Nephron progenitor cell (in vitro differentiated cells): Measurements from ENCODE around the gene HSPH1.

Source experiments
- DNase-seq: peaks from one replicate; pipeline ENCODE4 v3.0.0; 2021
- H3K27ac Mint-ChIP-seq: 2 replicates; pipeline ENCODE4 v1.8.0; 2021; ENCODE audit warnings: mild to moderate bottlenecking, moderate library complexity, mixed read lengths
- H3K27me3 Mint-ChIP-seq: 2 replicates; pipeline ENCODE4 v1.8.0; 2021; ENCODE audit warnings: mild to moderate bottlenecking, low read depth, mixed read lengths; ENCODE audit not compliant: poor library complexity
- H3K36me3 Mint-ChIP-seq: 2 replicates; pipeline ENCODE4 v1.8.0; 2021; ENCODE audit warnings: low read depth, mixed read lengths
- H3K4me1 Mint-ChIP-seq: 2 replicates; pipeline ENCODE4 v1.8.0; 2021; ENCODE audit warnings: mixed read lengths
- H3K4me3 Mint-ChIP-seq: 2 replicates; pipeline ENCODE4 v1.8.0; 2021; ENCODE audit warnings: mild to moderate bottlenecking, moderate library complexity, mixed read lengths
- H3K9me3 Mint-ChIP-seq: 2 replicates; pipeline ENCODE4 v1.8.0; 2021; ENCODE audit warnings: mild to moderate bottlenecking, moderate library complexity, mixed read lengths
- TF ChIP-seq, protein P1 (sequence below): fragments of 200-600 bp; sonication (generic); IDR thresholded peaks from 2 replicates; pipeline ENCODE4 v1.5.0; 2021; ENCODE audit warnings: antibody characterized with exemption

HSPH1 gene

GRCh38 chr13:31154939-31155338 lies 6.8 kb downstream of the HSPH1 start:
- Mint-ChIP-seq H3K27me3 (no peaks in the 10 kb centered on the region), H3K4me3 (no peak overlapping the region), H3K9me3 (no peaks in the 10 kb centered on the region), H3K27ac (no peak overlapping the region), H3K4me1 (peaks cover 18% of the 10 kb centered on the region), H3K36me3 (peaks cover 68% of the 10 kb centered on the region)
- TF ChIP-seq, protein P1, sequence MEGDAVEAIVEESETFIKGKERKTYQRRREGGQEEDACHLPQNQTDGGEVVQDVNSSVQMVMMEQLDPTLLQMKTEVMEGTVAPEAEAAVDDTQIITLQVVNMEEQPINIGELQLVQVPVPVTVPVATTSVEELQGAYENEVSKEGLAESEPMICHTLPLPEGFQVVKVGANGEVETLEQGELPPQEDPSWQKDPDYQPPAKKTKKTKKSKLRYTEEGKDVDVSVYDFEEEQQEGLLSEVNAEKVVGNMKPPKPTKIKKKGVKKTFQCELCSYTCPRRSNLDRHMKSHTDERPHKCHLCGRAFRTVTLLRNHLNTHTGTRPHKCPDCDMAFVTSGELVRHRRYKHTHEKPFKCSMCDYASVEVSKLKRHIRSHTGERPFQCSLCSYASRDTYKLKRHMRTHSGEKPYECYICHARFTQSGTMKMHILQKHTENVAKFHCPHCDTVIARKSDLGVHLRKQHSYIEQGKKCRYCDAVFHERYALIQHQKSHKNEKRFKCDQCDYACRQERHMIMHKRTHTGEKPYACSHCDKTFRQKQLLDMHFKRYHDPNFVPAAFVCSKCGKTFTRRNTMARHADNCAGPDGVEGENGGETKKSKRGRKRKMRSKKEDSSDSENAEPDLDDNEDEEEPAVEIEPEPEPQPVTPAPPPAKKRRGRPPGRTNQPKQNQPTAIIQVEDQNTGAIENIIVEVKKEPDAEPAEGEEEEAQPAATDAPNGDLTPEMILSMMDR, result no peak
- no peak for DNase-seq

GRCh38 chr13:31151837-31152236 lies 9.9 kb downstream of the HSPH1 start:
- no peak overlapping the region for H3K4me3 Mint-ChIP-seq
- TF ChIP-seq, protein P1, result no peak
- peaks cover 71% of the 10 kb centered on the region for H3K36me3 Mint-ChIP-seq
- H3K4me1 Mint-ChIP-seq, result no peaks in the 10 kb centered on the region
- DNase-seq, result no peak
- H3K9me3 Mint-ChIP-seq, result no peaks in the 10 kb centered on the region
- H3K27ac Mint-ChIP-seq, result no peak overlapping the region
- no peaks in the 10 kb centered on the region for H3K27me3 Mint-ChIP-seq

DNA sequence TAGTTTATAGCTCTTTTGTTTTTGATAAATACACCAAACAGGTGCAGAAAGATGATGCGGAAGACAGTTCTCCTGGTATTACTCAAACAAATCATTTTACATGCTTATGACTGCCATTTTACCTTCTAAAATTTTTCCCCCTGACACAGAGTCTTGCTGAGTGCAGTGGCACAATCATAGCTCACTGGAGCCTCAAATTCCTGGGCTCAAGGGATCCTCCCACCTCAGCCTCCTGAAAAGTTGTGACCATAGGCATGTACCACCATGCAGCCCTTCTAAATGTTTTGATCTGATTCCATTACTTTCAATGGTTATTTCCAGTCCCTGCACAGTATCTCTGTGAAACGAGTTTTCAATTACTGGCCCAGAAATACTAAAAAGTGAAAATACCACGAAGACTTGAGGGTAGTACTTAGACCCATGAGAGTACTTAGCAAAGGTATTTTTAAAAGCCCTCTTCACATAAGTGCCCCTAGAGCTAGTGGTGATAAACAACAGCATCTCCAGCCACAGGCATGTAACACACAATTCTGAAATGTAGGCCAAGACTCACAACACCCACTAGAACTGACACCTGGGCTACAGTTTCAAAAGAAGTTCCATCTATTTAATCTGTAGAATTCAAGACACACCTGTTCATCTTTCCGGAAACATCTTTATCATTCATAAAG lies 11.3 kb downstream of the HSPH1 start:
- peaks cover 76% of the 10 kb centered on the region for H3K36me3 Mint-ChIP-seq
- no peaks in the 10 kb centered on the region for H3K4me1 Mint-ChIP-seq
- TF ChIP-seq, protein P1, result no peak
- no peaks in the 10 kb centered on the region for H3K27me3 Mint-ChIP-seq
- H3K27ac Mint-ChIP-seq, result no peak overlapping the region
- DNase-seq, result no peak
- no peaks in the 10 kb centered on the region for H3K9me3 Mint-ChIP-seq
- H3K4me3 Mint-ChIP-seq, result no peak overlapping the region

GRCh38 chr13:31149604-31150003 lies 12.1 kb downstream of the HSPH1 start:
- TF ChIP-seq, protein P1, result no peak
- no peak overlapping the region for H3K27ac Mint-ChIP-seq
- H3K36me3 Mint-ChIP-seq, result peaks cover 76% of the 10 kb centered on the region
- no peaks in the 10 kb centered on the region for H3K9me3 Mint-ChIP-seq
- DNase-seq, result no peak
- no peak overlapping the region for H3K4me3 Mint-ChIP-seq
- H3K27me3 Mint-ChIP-seq, result no peaks in the 10 kb centered on the region
- no peaks in the 10 kb centered on the region for H3K4me1 Mint-ChIP-seq

DNA sequence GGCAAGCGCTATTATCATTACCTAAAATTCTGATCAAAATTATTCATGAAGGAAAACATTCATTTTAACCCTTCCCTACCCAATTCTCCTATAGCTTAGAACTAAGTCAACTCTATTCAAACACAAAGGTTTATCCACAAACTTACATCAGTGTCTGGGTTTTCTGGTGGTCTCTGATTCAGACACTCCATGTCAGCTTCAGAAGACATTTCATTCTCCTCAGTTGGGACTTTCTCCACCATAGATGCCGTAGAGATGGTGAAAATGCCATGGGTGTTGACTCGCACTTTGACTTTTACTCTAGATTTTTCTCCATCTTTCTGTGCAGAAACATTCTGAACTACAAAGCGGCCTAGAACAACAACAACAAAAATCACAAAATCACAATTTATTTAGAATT lies 16.3 kb downstream of the HSPH1 start:
- Mint-ChIP-seq H3K9me3 (no peaks in the 10 kb centered on the region), H3K27me3 (no peaks in the 10 kb centered on the region), H3K36me3 (peaks cover 84% of the 10 kb centered on the region), H3K4me3 (no peak overlapping the region), H3K27ac (no peak overlapping the region), H3K4me1 (no peaks in the 10 kb centered on the region)
- DNase-seq, result no peak
- TF ChIP-seq, protein P1, result no peak

DNA sequence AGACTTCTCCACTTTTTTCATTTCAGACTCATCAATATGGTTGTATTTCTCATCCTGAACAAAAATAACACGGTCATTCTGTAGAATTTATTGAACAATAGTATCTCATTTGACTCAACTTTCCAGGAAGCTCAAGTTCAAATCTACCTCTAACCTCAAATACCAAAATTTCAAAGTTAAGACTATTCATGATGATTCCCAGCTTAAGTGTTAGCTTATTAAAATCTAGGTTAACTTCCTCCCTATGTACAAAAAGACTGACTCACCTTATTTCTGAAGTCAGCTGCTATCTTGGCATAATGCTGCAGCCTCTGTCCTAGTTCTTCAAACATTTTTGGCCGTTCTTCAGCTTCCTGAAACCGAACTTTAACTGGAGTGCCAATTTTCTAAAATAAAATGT lies 23.2 kb downstream of the HSPH1 start:
- TF ChIP-seq, protein P1, result no peak
- H3K27ac Mint-ChIP-seq, result no peak overlapping the region
- no peaks in the 10 kb centered on the region for H3K9me3 Mint-ChIP-seq
- no peak for DNase-seq
- H3K4me3 Mint-ChIP-seq, result no peak overlapping the region
- H3K27me3 Mint-ChIP-seq, result no peaks in the 10 kb centered on the region
- H3K36me3 Mint-ChIP-seq, result peaks cover 80% of the 10 kb centered on the region
- peaks cover 3% of the 10 kb centered on the region for H3K4me1 Mint-ChIP-seq
